Aorta (tissue), 5 donors: Measurements from ENCODE around the gene CTNND1. TPM values are rescaled to one million over a fixed set of nuclear protein-coding genes. Genes with fewer than 3 reads are reported as not detected.

Experiments
- ATAC-seq: fragments of 200-7000 bp; cut with Tn5 transposase; one replicate; pipeline ENCODE4 v1.9.1; 2022; ENCODE audit warnings: moderate library complexity; ENCODE audit not compliant: low FRiP score
- DNase-seq, 2 donors: peaks; one replicate each; pipeline ENCODE4 v3.0.0-alpha.2; 2020
- H3K27ac ChIP-seq, 2 donors: one replicate each; pipeline ENCODE4 v1.5.1; 2013; ENCODE audit warnings: low read length in 2 of 2, mild to moderate bottlenecking in 2 of 2, moderate library complexity in 2 of 2, control low read depth in 1 of 2, inconsistent platforms in 1 of 2, low read depth in 1 of 2
- H3K27me3 ChIP-seq, 2 donors: one replicate each; pipeline ENCODE4 v1.6.1; 2013; ENCODE audit warnings: control low read depth in 1 of 2, low read length in 1 of 2, mild to moderate bottlenecking in 1 of 2, moderate library complexity in 1 of 2; ENCODE audit not compliant: insufficient read depth in 2 of 2, control insufficient read depth in 1 of 2
- H3K36me3 ChIP-seq, 2 donors: one replicate each; pipeline ENCODE4 v1.6.1; 2013; ENCODE audit warnings: control low read depth in 1 of 2, low read length in 1 of 2, mild to moderate bottlenecking in 1 of 2; ENCODE audit not compliant: insufficient read depth in 2 of 2, control insufficient read depth in 1 of 2
- H3K4me1 ChIP-seq, 2 donors: one replicate each; pipeline ENCODE4 v1.6.1; 2013; ENCODE audit warnings: low read length in 2 of 2, control low read depth in 1 of 2, mild to moderate bottlenecking in 1 of 2, moderate library complexity in 1 of 2; ENCODE audit not compliant: insufficient read depth in 2 of 2, control insufficient read depth in 1 of 2
- H3K4me3 ChIP-seq, 2 donors: one replicate each; pipeline ENCODE4 v1.5.1; 2013; ENCODE audit warnings: low read length in 2 of 2, control low read depth in 1 of 2, mild to moderate bottlenecking in 1 of 2
- H3K9me3 ChIP-seq: one replicate; pipeline ENCODE4 v1.6.1; 2013; ENCODE audit warnings: mild to moderate bottlenecking, low read length; ENCODE audit not compliant: control insufficient read depth
- WGBS, 2 donors: extraction: QIAGEN DNeasy Blood & Tissue Kit; methylation state at CpG; one replicate each; pipeline ENCODE4 v1.1.7; 2013; 5-methylcytosine and 5-hydroxymethylcytosine counted together
- intact Hi-C, 2 donors: fragments of 100-400 bp; cut with DNase I; formaldehyde crosslinking; loops; one replicate each; pipeline versions ENCODE4 v1.14.2 to v1.15.0; 2022
- polyA plus RNA-seq, 2 donors: library from polyadenylated mRNA; stranded (reverse); fragments of 200-250 nt; gene quantifications; one replicate each; pipeline ENCODE4 v1.2.3, GENCODE V29; 2013
- total RNA-seq, 2 donors: library from RNA; stranded (reverse); fragmentation: NEBNext Ultra II Directional; extraction: Animal tissue kit (Norgen Biotek cat#: 25700); gene quantifications; one replicate each; pipeline ENCODE4 v1.2.1, GENCODE V29; 2021
- donor health status: healthy with polysubstance abuse.
- donor health status: Bipolar disorder and iron deficiency.
- donor health status: DM: no; HTN: no; CAD: no.
- donor health status: DM: no; HTN: no; CAD: no.
- donor health status: DM: yes; HTN: yes; CAD: no.

Gene CTNND1
- total and polyA plus RNA-seq, 4 donors, result 31.6 to 213 (median 101) TPM

GRCh38 chr11:57867966-57868365 is 106.4 kb downstream of the CTNND1 start:
- no peak overlapping the region for H3K4me3 ChIP-seq
- no peaks in the 10 kb centered on the region for H3K4me1 ChIP-seq
- ATAC-seq (no peak), DNase-seq (no peak)
- no peaks in the 10 kb centered on the region for H3K27me3 ChIP-seq
- H3K9me3 ChIP-seq, result no peaks in the 10 kb centered on the region
- no peaks in the 10 kb centered on the region for H3K36me3 ChIP-seq
- intact Hi-C loops, result no loop called here
- H3K27ac ChIP-seq, result no peak overlapping the region

GRCh38 chr11:57868491-57868890 is 106.9 kb downstream of the CTNND1 start:
- no peaks in the 10 kb centered on the region for H3K36me3 ChIP-seq
- WGBS, 2 donors, result 91 to 92% methylated on average over 2 of the region's 2 CpGs
- no peak overlapping the region for H3K27ac ChIP-seq
- ATAC-seq (no peak), DNase-seq (no peak)
- no peaks in the 10 kb centered on the region for H3K9me3 ChIP-seq
- H3K27me3 ChIP-seq, result no peaks in the 10 kb centered on the region
- no peak overlapping the region for H3K4me3 ChIP-seq
- intact Hi-C loops, result no loop called here
- H3K4me1 ChIP-seq, result no peaks in the 10 kb centered on the region

Other genes starting within 250 kb of the CTNND1 start
- gene SLC43A1, start 246.1 kb upstream of the CTNND1 start, total RNA-seq, result 10 to 100 TPM in 1 of 2 donors, 1 to 10 TPM in 1; 7.6 to 15.8 TPM
- 10 to 100 TPM in 1 of 2 donors, 1 to 10 TPM in 1; 8.6 to 19.6 TPM for gene SLC43A1, start 246.1 kb upstream of the CTNND1 start, polyA plus RNA-seq
- 10 to 100 TPM; 30.8 to 40.0 TPM for gene TIMM10, start 231.0 kb upstream of the CTNND1 start, total RNA-seq
- 10 to 100 TPM; 34.7 to 71.1 TPM for gene TIMM10, start 231.0 kb upstream of the CTNND1 start, polyA plus RNA-seq
- gene SMTNL1, start 224.2 kb upstream of the CTNND1 start, total RNA-seq, result not detected
- not detected for gene SMTNL1, start 224.2 kb upstream of the CTNND1 start, polyA plus RNA-seq
- 10 to 100 TPM; 42.0 to 68.9 TPM for gene UBE2L6, start 194.1 kb upstream of the CTNND1 start, total RNA-seq
- gene UBE2L6, start 194.1 kb upstream of the CTNND1 start, polyA plus RNA-seq, result 10 to 100 TPM; 44.8 to 45.2 TPM
- 1,000 to 10,000 TPM in 1 of 2 donors, 100 to 1,000 TPM in 1; 723 to 1,015 TPM for gene SERPING1, start 164.1 kb upstream of the CTNND1 start, total RNA-seq
- 100 to 1,000 TPM; 473 to 867 TPM for gene SERPING1, start 164.1 kb upstream of the CTNND1 start, polyA plus RNA-seq
- 1 to 10 TPM in 1 of 2 donors, under 1 TPM in 1; 0.97 to 1.8 TPM for gene YPEL4, start 111.9 kb upstream of the CTNND1 start, total RNA-seq
- 1 to 10 TPM; 3.0 to 6.2 TPM for gene YPEL4, start 111.9 kb upstream of the CTNND1 start, polyA plus RNA-seq
- 10 to 100 TPM; 10.0 to 10.6 TPM for gene CLP1, start 104.0 kb upstream of the CTNND1 start, total RNA-seq
- gene CLP1, start 104.0 kb upstream of the CTNND1 start, polyA plus RNA-seq, result 10 to 100 TPM in 1 of 2 donors, 1 to 10 TPM in 1; 6.7 to 10.8 TPM
- gene ZDHHC5, start 93.7 kb upstream of the CTNND1 start, total RNA-seq, result 10 to 100 TPM; 47.9 to 51.0 TPM
- gene ZDHHC5, start 93.7 kb upstream of the CTNND1 start, polyA plus RNA-seq, result 10 to 100 TPM; 11.3 to 17.6 TPM
- gene MED19, start 49.6 kb upstream of the CTNND1 start, total RNA-seq, result 10 to 100 TPM in 1 of 2 donors, 1 to 10 TPM in 1; 8.8 to 11.6 TPM
- 10 to 100 TPM in 1 of 2 donors, 1 to 10 TPM in 1; 9.9 to 11.8 TPM for gene MED19, start 49.6 kb upstream of the CTNND1 start, polyA plus RNA-seq
- 10 to 100 TPM; 40.6 to 47.8 TPM for gene TMX2, start 49.2 kb upstream of the CTNND1 start, total RNA-seq
- 10 to 100 TPM; 44.1 to 50.8 TPM for gene TMX2, start 49.2 kb upstream of the CTNND1 start, polyA plus RNA-seq
- gene SELENOH, start 20.3 kb upstream of the CTNND1 start, total RNA-seq, result 10 to 100 TPM; 65.0 to 75.1 TPM
- gene SELENOH, start 20.3 kb upstream of the CTNND1 start, polyA plus RNA-seq, result 100 to 1,000 TPM; 126 to 158 TPM
- not detected for gene BTBD18, start 10.0 kb upstream of the CTNND1 start, total RNA-seq
- gene BTBD18, start 10.0 kb upstream of the CTNND1 start, polyA plus RNA-seq, result under 1 TPM in 1 of 2 donors, not detected in 1; 0.05 TPM